ENCODE data around the gene AGK.

AGK gene

DNA sequence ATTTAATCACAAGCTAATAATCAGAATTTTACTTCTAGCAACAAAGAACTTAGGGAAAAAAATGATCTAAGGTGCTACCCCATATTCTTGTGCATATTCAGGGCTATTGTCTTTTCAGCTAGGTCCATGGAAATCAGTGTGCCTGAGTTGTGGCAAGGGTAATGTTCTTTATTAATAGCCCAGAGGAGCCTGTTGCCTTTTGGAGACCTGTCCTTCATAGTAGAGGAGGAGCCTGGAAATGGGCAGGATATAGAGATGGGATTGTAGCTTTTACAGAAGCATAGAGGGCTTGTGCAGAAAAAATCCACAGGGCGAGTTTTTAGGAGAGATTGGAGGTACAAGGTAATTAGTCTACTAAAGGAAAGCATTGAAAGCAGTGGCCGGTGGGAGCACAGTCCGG is 38.9 kb downstream of the AGK start:
- H3K27ac ChIP-seq, result no peak overlapping the region
- TF ChIP-seq ZFX (IDR thresholded peaks at IDR 0.05; ENCODE audit: borderline replicate concordance), result no peak
- TF ChIP-seq, protein P1, sequence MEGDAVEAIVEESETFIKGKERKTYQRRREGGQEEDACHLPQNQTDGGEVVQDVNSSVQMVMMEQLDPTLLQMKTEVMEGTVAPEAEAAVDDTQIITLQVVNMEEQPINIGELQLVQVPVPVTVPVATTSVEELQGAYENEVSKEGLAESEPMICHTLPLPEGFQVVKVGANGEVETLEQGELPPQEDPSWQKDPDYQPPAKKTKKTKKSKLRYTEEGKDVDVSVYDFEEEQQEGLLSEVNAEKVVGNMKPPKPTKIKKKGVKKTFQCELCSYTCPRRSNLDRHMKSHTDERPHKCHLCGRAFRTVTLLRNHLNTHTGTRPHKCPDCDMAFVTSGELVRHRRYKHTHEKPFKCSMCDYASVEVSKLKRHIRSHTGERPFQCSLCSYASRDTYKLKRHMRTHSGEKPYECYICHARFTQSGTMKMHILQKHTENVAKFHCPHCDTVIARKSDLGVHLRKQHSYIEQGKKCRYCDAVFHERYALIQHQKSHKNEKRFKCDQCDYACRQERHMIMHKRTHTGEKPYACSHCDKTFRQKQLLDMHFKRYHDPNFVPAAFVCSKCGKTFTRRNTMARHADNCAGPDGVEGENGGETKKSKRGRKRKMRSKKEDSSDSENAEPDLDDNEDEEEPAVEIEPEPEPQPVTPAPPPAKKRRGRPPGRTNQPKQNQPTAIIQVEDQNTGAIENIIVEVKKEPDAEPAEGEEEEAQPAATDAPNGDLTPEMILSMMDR (IDR thresholded peaks at IDR 0.05), result no peak

DNA sequence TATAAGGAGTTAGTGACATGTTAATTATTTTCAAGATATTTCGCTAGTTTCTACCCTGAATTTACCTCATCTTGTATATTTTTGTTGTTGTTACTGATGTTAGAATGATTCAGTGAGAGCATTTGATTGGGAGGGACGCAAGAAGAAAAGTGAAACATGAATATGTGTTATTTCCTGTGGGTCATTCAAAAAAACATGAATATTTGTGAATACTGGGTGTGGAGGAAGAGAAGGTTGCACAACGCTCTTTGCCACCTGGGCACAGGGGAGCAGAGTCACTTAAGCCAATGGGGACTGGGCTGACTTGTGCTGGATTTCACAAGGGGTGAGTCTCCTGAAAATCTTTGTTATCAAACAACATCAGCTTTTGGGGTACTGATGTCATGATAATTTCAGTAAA is 39.5 kb downstream of the AGK start:
- no peak overlapping the region for H3K27ac ChIP-seq
- TF ChIP-seq ZFX (IDR thresholded peaks at IDR 0.05; ENCODE audit: borderline replicate concordance), result no peak
- TF ChIP-seq, protein P1 (IDR thresholded peaks at IDR 0.05), result no peak

DNA sequence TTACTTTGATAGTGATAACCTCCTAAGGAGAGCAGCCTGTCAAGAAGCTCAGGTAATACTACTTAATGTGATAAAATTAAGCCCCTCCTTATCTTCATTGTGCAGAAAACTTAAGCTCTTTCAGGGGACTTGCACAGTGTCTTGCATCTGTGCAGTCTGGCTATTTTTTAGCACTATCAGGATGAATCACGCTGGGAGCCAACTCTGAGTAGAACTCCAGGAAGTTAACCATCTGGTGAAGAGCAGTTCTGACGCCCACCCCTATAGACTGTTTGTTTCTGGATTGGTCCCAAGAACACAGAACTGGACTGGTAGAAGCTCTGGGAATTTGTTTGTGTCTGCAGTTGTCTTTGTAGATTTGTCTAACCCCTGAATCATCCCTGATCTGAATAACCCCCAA is 41.9 kb downstream of the AGK start:
- no peak overlapping the region for H3K27ac ChIP-seq
- TF ChIP-seq ZFX (IDR thresholded peaks at IDR 0.05; ENCODE audit: borderline replicate concordance), result no peak
- TF ChIP-seq, protein P1 (IDR thresholded peaks at IDR 0.05), result no peak

DNA sequence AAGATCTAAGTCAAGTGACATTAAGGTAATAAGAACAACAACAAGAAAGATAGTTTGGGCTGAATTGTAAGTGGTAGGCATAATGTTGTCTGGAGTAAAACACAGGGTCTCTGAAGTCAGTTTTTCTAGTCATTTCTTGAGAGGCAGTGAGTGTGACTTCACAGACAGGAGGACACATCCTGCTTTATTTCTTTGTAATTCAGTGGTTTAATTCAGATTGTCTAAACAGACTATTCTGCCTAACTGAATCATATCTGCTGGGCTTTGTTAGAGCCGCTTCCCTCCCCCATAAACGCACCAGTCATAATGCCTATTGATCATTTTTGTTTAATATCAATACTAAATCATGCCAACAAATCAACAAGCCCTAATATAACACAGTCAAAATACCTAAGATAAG is 46.8 kb downstream of the AGK start:
- H3K27ac ChIP-seq, result no peak overlapping the region
- TF ChIP-seq ZFX (IDR thresholded peaks at IDR 0.05; ENCODE audit: borderline replicate concordance), result no peak
- TF ChIP-seq, protein P1 (IDR thresholded peaks at IDR 0.05), result no peak

DNA sequence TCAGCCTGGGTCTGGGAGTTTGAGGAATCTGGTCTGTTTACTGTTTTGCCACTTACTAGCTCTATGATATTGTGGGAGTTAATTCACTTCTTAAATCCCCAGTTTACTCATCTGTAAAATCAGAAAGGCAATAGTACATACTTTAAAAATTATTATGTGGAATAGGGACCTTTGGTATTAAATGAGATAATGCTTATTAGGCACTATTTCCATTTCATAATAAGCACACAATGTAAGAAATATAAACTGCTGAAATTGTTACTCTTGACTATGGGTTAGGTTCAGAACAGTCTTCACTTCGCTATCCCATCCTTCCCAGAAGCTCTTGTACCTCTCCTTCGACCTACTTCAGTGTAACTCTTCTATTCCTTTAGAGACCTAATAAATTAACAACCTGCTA is 47.2 kb downstream of the AGK start:
- no peak overlapping the region for H3K27ac ChIP-seq
- TF ChIP-seq, protein P1 (IDR thresholded peaks at IDR 0.05), result no peak
- TF ChIP-seq ZFX (IDR thresholded peaks at IDR 0.05; ENCODE audit: borderline replicate concordance), result no peak

DNA sequence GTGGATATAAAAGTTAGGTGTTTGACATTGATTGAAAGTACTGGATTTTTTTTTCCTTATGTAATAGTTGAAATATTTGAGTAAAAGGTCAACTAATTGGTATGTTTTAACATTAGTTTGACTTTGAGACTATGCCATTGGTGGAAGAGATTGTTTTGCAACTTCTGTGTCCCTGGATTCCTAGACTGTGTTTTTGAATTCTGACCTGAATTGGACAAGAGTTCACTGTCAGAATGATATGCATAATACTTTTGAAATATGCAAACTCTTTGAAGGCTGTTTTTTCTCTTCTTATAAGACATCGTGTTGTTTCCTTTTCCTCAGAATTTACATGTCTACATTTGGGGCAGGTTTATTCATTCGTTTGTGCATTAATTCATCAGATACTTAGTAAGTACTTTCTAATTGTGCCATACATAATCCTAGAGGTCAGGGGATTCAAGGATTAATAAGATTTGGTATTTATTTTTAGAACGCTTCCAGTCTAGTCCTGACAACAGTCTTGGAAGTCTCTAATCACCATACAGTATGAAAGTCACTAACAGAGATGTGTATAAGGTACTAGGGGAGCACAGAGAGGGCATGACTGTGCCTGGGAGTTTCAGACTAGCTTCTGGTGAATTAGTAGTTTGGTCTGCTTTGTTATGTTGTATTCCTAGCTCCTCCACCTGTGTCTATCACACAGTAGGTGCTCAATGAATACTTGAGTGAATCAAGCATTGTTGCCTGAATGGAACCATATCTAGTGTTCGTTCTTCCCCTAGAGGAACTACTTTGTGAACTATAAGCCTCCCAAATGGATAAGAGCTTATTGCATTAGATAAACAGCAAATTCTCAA is 49.2 kb downstream of the AGK start:
- TF ChIP-seq ZFX (IDR thresholded peaks at IDR 0.05; ENCODE audit: borderline replicate concordance), result no peak
- TF ChIP-seq, protein P1 (IDR thresholded peaks at IDR 0.05), result no peak
- H3K27ac ChIP-seq, result no peak overlapping the region

DNA sequence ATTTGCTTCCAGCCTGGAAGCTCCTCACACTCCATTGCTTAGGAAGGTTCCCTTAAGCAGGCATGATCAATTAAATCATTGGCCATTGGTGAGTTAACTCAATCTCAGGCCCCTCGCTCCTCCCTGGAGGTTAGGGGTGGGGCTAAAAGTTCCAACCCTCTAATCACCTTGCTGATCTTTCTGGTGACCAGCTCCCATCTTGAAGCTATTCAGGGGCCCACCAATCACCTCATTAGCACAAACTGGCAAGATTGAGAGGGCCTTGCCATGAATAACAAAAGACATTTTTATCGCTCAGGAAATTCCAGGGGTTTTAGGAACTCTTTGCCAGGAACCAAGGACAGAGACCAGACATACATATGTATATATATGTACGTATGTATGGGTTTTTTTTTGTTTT is 58.4 kb downstream of the AGK start:
- no peak overlapping the region for H3K27ac ChIP-seq
- TF ChIP-seq, protein P1 (IDR thresholded peaks at IDR 0.05), result no peak
- TF ChIP-seq ZFX (IDR thresholded peaks at IDR 0.05; ENCODE audit: borderline replicate concordance), result no peak
